Motor neuron (in vitro differentiated cells): ENCODE results near the gene AKR7A2. TPM values are rescaled to one million over a fixed set of nuclear protein-coding genes. Genes with fewer than 3 reads are reported as not detected.

Source experiments
- ATAC-seq, 8 experiments: fragments of 200-7000 bp; cut with Tn5 transposase; replicated peaks in 6 of 8; 2 replicates each; pipeline ENCODE4 v1.8.0; 2021; ENCODE audit warnings: mild to moderate bottlenecking in 8 of 8, moderate library complexity in 8 of 8
- H3K27ac ChIP-seq, 2 donors: fragments of 250-450 bp; sonication (Bioruptor Pico); 2 replicates each; pipeline ENCODE4 v1.9.0; 2021; ENCODE audit warnings: antibody characterized with exemption in 2 of 2, mild to moderate bottlenecking in 2 of 2, moderate library complexity in 1 of 2
- H3K4me1 ChIP-seq, 2 donors: fragments of 250-450 bp; sonication (Bioruptor Pico); replicated peaks in 1 of 2; 2 replicates each; pipeline ENCODE4 v1.6.1; 2021; ENCODE audit warnings: antibody characterized with exemption in 2 of 2, mild to moderate bottlenecking in 2 of 2, moderate library complexity in 1 of 2
- H3K4me3 ChIP-seq, 5 donors: fragments of 250-450 bp; sonication (Bioruptor Pico); 2 replicates each; pipeline ENCODE4 v1.9.0; 2021; ENCODE audit warnings: antibody characterized with exemption in 5 of 5, mild to moderate bottlenecking in 5 of 5, moderate library complexity in 4 of 5
- WGBS, 10 experiments: fragments of 450-650 bp; shearing (Covaris generic); methylation state at CpG; one replicate each; pipeline ENCODE4 v1.0.0; 2022; 5-methylcytosine and 5-hydroxymethylcytosine counted together
- in situ Hi-C, 9 experiments: fragments of 400-800 bp; cut with MboI; loops; one replicate each; pipeline ENCODE4 v1.15.0; 2021; ENCODE audit warnings: low sequenced_read_pairs in 9 of 9, low pct_unique_long_range_greater_than_20kb in 2 of 9; ENCODE audit not compliant: unreplicated experiment in 9 of 9
- total RNA-seq, 8 experiments: library from RNA; unstranded; fragments of 300-600 nt; gene quantifications; 2 replicates each; pipeline versions ENCODE4 v1.2.3 to v1.2.4, GENCODE V29; 2022

Gene AKR7A2
- total RNA-seq, 8 experiments from 2014 or later, result 47.7 to 68.7 (median 52.3) TPM

- no peak overlapping the region for H3K4me3 ChIP-seq
- no peaks in the 10 kb centered on the region for H3K4me1 ChIP-seq
- ATAC-seq, result peak in 2 of 8 experiments; percentile 15 to 18
- H3K27ac ChIP-seq, result no peak overlapping the region
- in situ Hi-C loops, result no loop called here
- 97 to 100% (median 100%) methylated on average over 1 to 15 of the region's 18 CpGs; no CpG with 5 or more reads in 7 of the 10 experiments for WGBS, 10 experiments
These were observed 16.5 kb upstream of the AKR7A2 start for GRCh38 chr1:19328486-19328885.

- Histone ChIP-seq H3K4me3 (no peak overlapping the region), H3K4me1 (no peaks in the 10 kb centered on the region), H3K27ac (no peak overlapping the region)
- in situ Hi-C loops, result no loop called here
- WGBS, 10 experiments, result 80 to 100% (median 88%) methylated on average over 1 to 9 of the region's 9 CpGs; no CpG with 5 or more reads in 3 of the 10 experiments
- ATAC-seq, result no peak
These were observed 15.8 kb upstream of the AKR7A2 start for GRCh38 chr1:19327736-19328135.

- in situ Hi-C loops, result no loop called here
- ATAC-seq, result peak in 1 of 8 experiments; percentile 1
- Histone ChIP-seq H3K4me3 (no peak overlapping the region), H3K27ac (no peak overlapping the region), H3K4me1 (no peaks in the 10 kb centered on the region)
- 81 to 94% methylated on average over 5 to 8 of the region's 16 CpGs; no CpG with 5 or more reads in 8 of the 10 experiments for WGBS, 10 experiments
These were observed 15.4 kb upstream of the AKR7A2 start for GRCh38 chr1:19327301-19327700.

- 60 to 83% (median 70%) methylated on average over 2 to 3 of the region's 6 CpGs; no CpG with 5 or more reads in 7 of the 10 experiments for WGBS, 10 experiments
- H3K27ac ChIP-seq, result no peak overlapping the region
- H3K4me1 ChIP-seq, result no peaks in the 10 kb centered on the region
- in situ Hi-C loops, result no loop called here
- H3K4me3 ChIP-seq, result no peak overlapping the region
- ATAC-seq, result peak in 1 of 8 experiments; percentile 2
These were observed 14.8 kb upstream of the AKR7A2 start for GRCh38 chr1:19326748-19327065.

- H3K4me1 ChIP-seq, result no peaks in the 10 kb centered on the region
- no peak overlapping the region for H3K4me3 ChIP-seq
- H3K27ac ChIP-seq, result no peak overlapping the region
- 91 to 100% (median 100%) methylated on average over 1 to 19 of the region's 32 CpGs; no CpG with 5 or more reads in 4 of the 10 experiments for WGBS, 10 experiments
- in situ Hi-C loops, result no loop called here
- ATAC-seq, result peak in 2 of 8 experiments; percentile 10 to 14
These were observed 14.2 kb upstream of the AKR7A2 start for GRCh38 chr1:19325958-19326747.

- no peak for ATAC-seq
- in situ Hi-C loops, result no loop called here
These were observed 13.5 kb upstream of the AKR7A2 start for GRCh38 chr1:19325368-19325957.

GRCh38 chr1:19324665-19324990, 12.7 kb upstream of the AKR7A2 start:
- in situ Hi-C loops, result no loop called here
- Histone ChIP-seq H3K27ac (no peak overlapping the region), H3K4me1 (no peaks in the 10 kb centered on the region), H3K4me3 (no peak overlapping the region)
- ATAC-seq, result no peak
- WGBS, 10 experiments, result 90 to 100% (median 97%) methylated on average over 3 to 7 of the region's 9 CpGs; no CpG with 5 or more reads in 7 of the 10 experiments

More at GRCh38 chr1:19325368-19325957, 13.5 kb upstream of the AKR7A2 start:
- 54 to 100% (median 90%) methylated on average over 1 to 3 of the region's 19 CpGs; no CpG with 5 or more reads in 6 of the 10 experiments for WGBS, 10 experiments
- no peaks in the 10 kb centered on the region for H3K4me1 ChIP-seq
- H3K27ac ChIP-seq, result no peak overlapping the region
- H3K4me3 ChIP-seq, result no peak overlapping the region

- no peak for ATAC-seq
- 60 to 100% (median 93%) methylated on average over 2 to 15 of the region's 23 CpGs; no CpG with 5 or more reads in 4 of the 10 experiments for WGBS, 10 experiments
- H3K4me1 ChIP-seq, result no peaks in the 10 kb centered on the region
- H3K4me3 ChIP-seq, result no peak overlapping the region
- in situ Hi-C loops, result no loop called here
- H3K27ac ChIP-seq, result no peak overlapping the region
These were observed 12.2 kb upstream of the AKR7A2 start for GRCh38 chr1:19323987-19324664.

GRCh38 chr1:19322481-19322880, 10.5 kb upstream of the AKR7A2 start:
- ATAC-seq, result no peak
- in situ Hi-C loops, result no loop called here
- Histone ChIP-seq H3K4me1 (no peaks in the 10 kb centered on the region), H3K4me3 (no peak overlapping the region), H3K27ac (no peak overlapping the region)
- WGBS, 10 experiments, result 58 to 100% (median 86%) methylated on average over 1 to 10 of the region's 10 CpGs; no CpG with 5 or more reads in 3 of the 10 experiments

GRCh38 chr1:19321071-19321470, 9.1 kb upstream of the AKR7A2 start:
- WGBS, 10 experiments, result 80 to 100% (median 93%) methylated on average over 1 to 3 of the region's 3 CpGs; no CpG with 5 or more reads in 1 of the 10 experiments

GRCh38 chr1:19319196-19319595, 7.3 kb upstream of the AKR7A2 start:
- no peaks in the 10 kb centered on the region for H3K4me1 ChIP-seq
- no peak overlapping the region for H3K4me3 ChIP-seq
- whole genome bisulfite sequencing, 10 experiments, result 53 to 100% (median 98%) methylated on average over 1 to 3 of the region's 3 CpGs
- in situ Hi-C loops, result no loop called here
- ATAC-seq, result no peak
- no peak overlapping the region for H3K27ac ChIP-seq

More at GRCh38 chr1:19321071-19321470, 9.1 kb upstream of the AKR7A2 start:
- in situ Hi-C loops, result no loop called here
- no peak for ATAC-seq
- H3K4me1 ChIP-seq, result no peaks in the 10 kb centered on the region
- H3K4me3 ChIP-seq, result no peak overlapping the region
- no peak overlapping the region for H3K27ac ChIP-seq

GRCh38 chr1:19317126-19317910, 5.4 kb upstream of the AKR7A2 start:
- WGBS, 10 experiments, result 33 to 100% (median 83%) methylated on average over 1 to 6 of the region's 13 CpGs; no CpG with 5 or more reads in 3 of the 10 experiments
- H3K27ac ChIP-seq, result no peak overlapping the region
- no peak overlapping the region for H3K4me3 ChIP-seq
- peaks cover 6 to 7% of the 10 kb centered on the region in 2 donors for H3K4me1 ChIP-seq
- in situ Hi-C loops, result no loop called here
- ATAC-seq, result no peak
